Measurements from ENCODE around the gene HMMR. TPM values are rescaled to one million over a fixed set of nuclear protein-coding genes. Genes with fewer than 3 reads are reported as not detected.

The HMMR gene
- total and polyA plus RNA-seq, 9 of the 15 experiments (the other 6 are each of a cell fraction or from before 2014, with no cell fraction given), result 74.9 to 133 (median 90.8) TPM

GRCh38 chr5:163437309-163438182 is 22.9 kb upstream of the HMMR start, which contains the start of gene CCNG1 (continued):
- TF ChIP-seq ZMIZ1 (IDR thresholded peaks at IDR 0.05; ENCODE audit: low read depth in 2 of 2, low read length in 2 of 2), result peak in 1 of 2 experiments; percentile 22; a peak in 1 of 4 replicates
- TF ChIP-seq ZNF23 (CRISPR knock-in tag; IDR thresholded peaks at IDR 0.05), result no peak
- TF ChIP-seq TBL1XR1 (IDR thresholded peaks at IDR 0.05; ENCODE audit: low read length in 2 of 2), result no peak
- no peak for TF ChIP-seq NELFE (IDR thresholded peaks at IDR 0.05; ENCODE audit: insufficient read depth, insufficient read length)
- 0 out of 2 replicates have a peak, but pooled peaks have one; percentile 12 for TF ChIP-seq NFRKB (IDR thresholded peaks at IDR 0.05; ENCODE audit: low read depth)

GRCh38 chr5:163439092-163439425 is 21.4 kb upstream of the HMMR start:
- peak overlapping the region; percentile 66 to 84; a peak in 3 of 4 replicates for H3K9ac ChIP-seq (ENCODE audit: insufficient read depth in 1 of 2, low read depth in 2 of 2, low read length in 2 of 2)
- intact Hi-C loops (cut with micrococcal nuclease), result loop anchor here (5.0 kb wide), 1 partner anchor 918 kb away; no protein-coding TSS in a partner anchor
- TF ChIP-seq ZNF639 (CRISPR knock-in tag; conservative IDR thresholded peaks at IDR 0.05 in 1 of 2, IDR thresholded peaks at IDR 0.05 in 1 of 2) (0 out of 4 replicates have a peak, but pooled peaks of 1 of the 2 experiments have one; percentile 14), CBFA2T3 (IDR thresholded peaks at IDR 0.05) (0 out of 2 replicates have a peak, but pooled peaks have one; percentile 25), DPF2 (IDR thresholded peaks at IDR 0.05) (0 out of 2 replicates have a peak, but pooled peaks have one; percentile 16), HMBOX1 (IDR thresholded peaks at IDR 0.05) (peak; percentile 78), TCF3 (CRISPR knock-in tag; IDR thresholded peaks at IDR 0.05) (peak; percentile 35; the same call in 1 of the 2 replicates), MEF2A (IDR thresholded peaks at IDR 0.05; ENCODE audit: control insufficient read depth, low read depth, low read length) (0 out of 2 replicates have a peak, but pooled peaks have one; percentile 47), RFX5 (IDR thresholded peaks at IDR 0.05; ENCODE audit: low read depth, low read length) (no peak)

More at GRCh38 chr5:163439092-163439425, 21.4 kb upstream of the HMMR start:
- Histone ChIP-seq H3K79me2 (ENCODE audit: control insufficient read depth, insufficient read depth, low read length) (peaks cover 82% of the 10 kb centered on the region), H3K4me3 (peak overlapping the region; percentile 71), H4K20me1 (replicated peaks; ENCODE audit: control insufficient read depth, insufficient read depth, low read length) (peaks cover 12% of the 10 kb centered on the region), H3K9me3 (replicated peaks; ENCODE audit: control insufficient read depth, insufficient read depth, low read depth, low read length) (no peaks in the 10 kb centered on the region), H3K27ac (ENCODE audit: extremely low read depth, low read depth, low read length) (peak overlapping the region; percentile 80), H3K9me1 (ENCODE audit: control insufficient read depth, insufficient read depth, low read length) (no peaks in the 10 kb centered on the region), H3K27me3 (ENCODE audit: control insufficient read depth in 2 of 2, insufficient read depth in 2 of 2, low read length in 2 of 2) (no peaks in the 10 kb centered on the region), H3K4me1 (replicated peaks in 1 of 2; ENCODE audit: control insufficient read depth in 2 of 2, insufficient read depth in 2 of 2, low read length in 2 of 2) (peaks cover 3 to 21% of the 10 kb centered on the region in 2 experiments; a peak in 3 of 5 replicates), H3K36me3 (ENCODE audit: control insufficient read depth, insufficient read depth, low read length) (peaks cover 51% of the 10 kb centered on the region), H3K4me2 (ENCODE audit: insufficient read depth, low read length) (peak overlapping the region; percentile 86), H2AFZ (ENCODE audit: low read depth, low read length) (no peak overlapping the region)
- BruUV-seq (replicated peaks), result no TSS peak
- FAIRE-seq (peak; percentile 77), ATAC-seq (peak; percentile 20), DNase-seq (ENCODE audit: extremely low read depth in 1 of 4, low spot score in 3 of 4) (peak in 2 of 4 experiments; percentile 32 to 74)
- CTCF ChIA-PET (ENCODE audit: low intra/inter-chr PET ratio), result no interaction called here
- POLR2A ChIA-PET, result interaction anchor here (0.7 to 9.0 kb wide), 5 partner anchors 10 to 53 kb away, joined by 3 to 126 read pairs (median 6); partner anchors contain the start of genes HMMR and NUDCD2
- WGBS (ENCODE audit: insufficient coverage, low coverage, missing lambda C conversion rate), result 11% methylated on average over 2 of the region's 2 CpGs
- in situ Hi-C loops (cut with MboI), result no loop called here

Measured in K562 (cell line).